Right lobe of liver (tissue), 4 donors: ENCODE results near the gene TP53TG3E.
"Not testable (repeated sequence)": the region's sequence is repeated elsewhere in the genome, so short reads cannot be mapped to it uniquely, and the experiment has no call there.

Source experiments
- CTCF ChIP-seq, 4 donors: fragments of 200-600 bp in 3 of 4; fragments of 450-650 bp in 1 of 4; IDR thresholded peaks; one replicate each; pipeline versions ENCODE4 v1.5.1 to v1.8.0; 2016 to 2022; ENCODE audit warnings: antibody characterized with exemption in 4 of 4, mild to moderate bottlenecking in 2 of 4
- POLR2A ChIP-seq: fragments of 450-650 bp; IDR thresholded peaks from one replicate; pipeline ENCODE4 v1.6.1; 2017; ENCODE audit warnings: antibody characterized with exemption, mild to moderate bottlenecking
- donor health status: DM: no; HTN: no; CAD: no.
- donor health status: DM: no; HTN: no; CAD: no.
- donor health status: DM: no; HTN: yes; CAD: no.

GRCh38 chr16:33338543-33338951 lies 34.4 kb downstream of the TP53TG3E start:
- not testable (repeated sequence) for TF ChIP-seq CTCF (IDR thresholded peaks at IDR 0.05); POLR2A
